Endothelial cell of umbilical vein (primary cell): Measurements from ENCODE around the gene GPS1. TPM values are rescaled to one million over a fixed set of nuclear protein-coding genes. Genes with fewer than 3 reads are reported as not detected.

Experiments
- BruUV-seq: library from RNA; stranded (reverse); fragments of 400-500 nt; replicated peaks from 2 replicates; lab custom pipeline; 2021; lab: Mats Ljungman, UMichigan
- CTCF ChIA-PET: fragments of 300-600, 350-600 bp; sonication (Branson Sonifier 250); formaldehyde crosslinking; loops from one replicate; lab custom pipeline; 2021; ENCODE audit warnings: antibody characterized with exemption, inconsistent platforms; lab: Charles Lee
- POLR2A ChIA-PET: fragments of 300-600, 350-600 bp; sonication (Branson Sonifier 250); formaldehyde crosslinking; loops from one replicate; lab custom pipeline; 2021; ENCODE audit warnings: antibody characterized with exemption, inconsistent platforms; lab: Charles Lee
- DNase-seq: peaks from one replicate; pipeline ENCODE4 v3.0.0-alpha.2; 2011; ENCODE audit warnings: low read depth, low spot score
- FAIRE-seq: peaks from 2 replicates; lab custom pipeline; 2011; peaks lifted over from hg19 to GRCh38; lab: Jason Lieb, UNC
- H2AFZ ChIP-seq: 2 replicates; pipeline ENCODE4 v1.6.0; 2012; ENCODE audit warnings: low read depth, low read length, control low read depth, inconsistent platforms
- H3K27ac ChIP-seq: 2 replicates; pipeline ENCODE4 v1.5.1; 2011; ENCODE audit warnings: low read depth, mild to moderate bottlenecking, control low read depth, low read length, moderate library complexity; ENCODE audit not compliant: insufficient read depth
- H3K27me3 ChIP-seq, 2 experiments: 2 replicates each; pipeline versions ENCODE4 v1.6.0 to v1.6.1; 2011; ENCODE audit warnings: low read length in 2 of 2, mixed read lengths in 1 of 2; ENCODE audit not compliant: control insufficient read depth in 2 of 2, insufficient read depth in 2 of 2
- H3K36me3 ChIP-seq, 2 experiments: 2 replicates in 1 of 2; 3 replicates in 1 of 2; pipeline ENCODE4 v1.5.1; 2011; ENCODE audit warnings: low read length in 2 of 2, mild to moderate bottlenecking in 1 of 2, moderate library complexity in 1 of 2; ENCODE audit not compliant: control insufficient read depth in 2 of 2, insufficient read depth in 2 of 2; ENCODE audit errors: extremely low read depth in 1 of 2
- H3K4me1 ChIP-seq: 3 replicates; pipeline ENCODE4 v1.5.1; 2011; ENCODE audit warnings: mild to moderate bottlenecking, low read length; ENCODE audit not compliant: control insufficient read depth, insufficient read depth; ENCODE audit errors: extremely low read depth
- H3K4me2 ChIP-seq: 2 replicates; pipeline ENCODE4 v1.6.1; 2011; ENCODE audit warnings: low read length, control low read depth, mixed read lengths; ENCODE audit not compliant: insufficient read depth
- H3K4me3 ChIP-seq, 3 experiments: fragments of 200-600 bp in 1 of 3; sonication (generic), shearing (Covaris generic) in 1 of 3; replicated peaks in 1 of 3; 2 replicates each; pipeline ENCODE4 v1.5.1; 2011 to 2016; ENCODE audit warnings: control low read depth in 3 of 3, low read length in 3 of 3, mild to moderate bottlenecking in 2 of 3, inconsistent platforms in 1 of 3, low read depth in 1 of 3, moderate library complexity in 1 of 3; ENCODE audit not compliant: insufficient read depth in 1 of 3
- H3K79me2 ChIP-seq: 2 replicates; pipeline ENCODE4 v1.6.0; 2012; ENCODE audit warnings: low read length, inconsistent platforms; ENCODE audit not compliant: control insufficient read depth, insufficient read depth
- H3K9ac ChIP-seq: replicated peaks from 2 replicates; pipeline ENCODE3; 2011; ENCODE audit warnings: low read length, control low read depth; ENCODE audit not compliant: insufficient read depth; ENCODE audit errors: extremely low read depth
- H3K9me1 ChIP-seq: replicated peaks from 3 replicates; pipeline ENCODE4 v1.6.0; 2011; ENCODE audit warnings: mild to moderate bottlenecking, low read length; ENCODE audit not compliant: control insufficient read depth, insufficient read depth; ENCODE audit errors: extremely low read depth
- H3K9me3 ChIP-seq: replicated peaks from 2 replicates; pipeline ENCODE4 v1.5.1; 2012; ENCODE audit warnings: low read length, inconsistent platforms; ENCODE audit not compliant: control insufficient read depth, insufficient read depth
- H4K20me1 ChIP-seq: replicated peaks from 2 replicates; pipeline ENCODE3; 2011; ENCODE audit warnings: mild to moderate bottlenecking, low read length; ENCODE audit not compliant: control insufficient read depth, insufficient read depth; ENCODE audit errors: extremely low read depth
- CTCF ChIP-seq, 2 donors: IDR thresholded peaks; 1 replicate in 1 of 2; 2 replicates in 1 of 2; pipeline ENCODE4 v1.5.1; 2011; ENCODE audit warnings: low read length in 2 of 2, mild to moderate bottlenecking in 2 of 2, moderate library complexity in 2 of 2, control low read depth in 1 of 2, inconsistent platforms in 1 of 2, low read depth in 1 of 2; ENCODE audit not compliant: insufficient read depth in 1 of 2; ENCODE audit errors: extremely low read depth in 1 of 2
- EZH2 ChIP-seq: IDR thresholded peaks from 2 replicates; pipeline ENCODE4 v1.6.1; 2012; ENCODE audit warnings: borderline replicate concordance, low read depth, mild to moderate bottlenecking, moderate library complexity, low read length, inconsistent platforms; ENCODE audit not compliant: severe bottlenecking
- FOS ChIP-seq: IDR thresholded peaks from 2 replicates; pipeline ENCODE4 v1.6.1; 2011; ENCODE audit warnings: mild to moderate bottlenecking, low read length, moderate library complexity, borderline replicate concordance; ENCODE audit not compliant: insufficient read depth
- GATA2 ChIP-seq: IDR thresholded peaks from 2 replicates; pipeline ENCODE4 v1.7.0; 2011; ENCODE audit warnings: low read depth, mild to moderate bottlenecking, moderate library complexity, mixed read lengths, low read length; ENCODE audit not compliant: insufficient read length, insufficient read depth
- JUN ChIP-seq: IDR thresholded peaks from 2 replicates; pipeline ENCODE4 v1.6.1; 2011; ENCODE audit warnings: borderline replicate concordance, low read depth; ENCODE audit not compliant: insufficient read length, insufficient read depth
- MAX ChIP-seq: IDR thresholded peaks from 2 replicates; pipeline ENCODE4 v1.6.1; 2011; ENCODE audit not compliant: insufficient read depth, insufficient read length
- MYC ChIP-seq: IDR thresholded peaks from one replicate; pipeline ENCODE4 v1.6.1; 2011; ENCODE audit warnings: mild to moderate bottlenecking, low read depth, low read length
- POLR2A ChIP-seq: IDR thresholded peaks from 2 replicates; pipeline ENCODE4 v1.6.1; 2012; ENCODE audit warnings: low read depth, mild to moderate bottlenecking, control low read depth, low read length
- dilution Hi-C: fragments of 300-500 bp; cut with MboI; formaldehyde crosslinking; loops from one replicate; pipeline ENCODE4 v1.15.0; 2019; ENCODE audit warnings: low sequenced_read_pairs; ENCODE audit not compliant: extremely low pct_ligation_motif_present
- intact Hi-C: fragments of 100-400 bp; cut with micrococcal nuclease; formaldehyde crosslinking; loops from one replicate; pipeline ENCODE4 v1.10.0; 2022
- polyA plus RNA-seq, 4 experiments: library from polyadenylated mRNA; depleted of rRNA in 3 of 4; stranded (reverse) in 3 of 4; unstranded in 1 of 4; fragments of >200 nt; gene quantifications; 2 replicates each; pipeline versions ENCODE4 v1.2.1 to v1.2.3, GENCODE V29; 2011 to 2012; ENCODE audit warnings: missing spikeins in 1 of 4
- total RNA-seq: library from RNA; stranded (reverse); gene quantifications from 2 replicates; pipeline ENCODE4 v1.2.3, GENCODE V29; 2021

GPS1 gene
- total and polyA plus RNA-seq, 2 donors (not counting 3 experiments of a cell fraction or from before 2014, with no cell fraction given): 116 to 178 TPM

DNA sequence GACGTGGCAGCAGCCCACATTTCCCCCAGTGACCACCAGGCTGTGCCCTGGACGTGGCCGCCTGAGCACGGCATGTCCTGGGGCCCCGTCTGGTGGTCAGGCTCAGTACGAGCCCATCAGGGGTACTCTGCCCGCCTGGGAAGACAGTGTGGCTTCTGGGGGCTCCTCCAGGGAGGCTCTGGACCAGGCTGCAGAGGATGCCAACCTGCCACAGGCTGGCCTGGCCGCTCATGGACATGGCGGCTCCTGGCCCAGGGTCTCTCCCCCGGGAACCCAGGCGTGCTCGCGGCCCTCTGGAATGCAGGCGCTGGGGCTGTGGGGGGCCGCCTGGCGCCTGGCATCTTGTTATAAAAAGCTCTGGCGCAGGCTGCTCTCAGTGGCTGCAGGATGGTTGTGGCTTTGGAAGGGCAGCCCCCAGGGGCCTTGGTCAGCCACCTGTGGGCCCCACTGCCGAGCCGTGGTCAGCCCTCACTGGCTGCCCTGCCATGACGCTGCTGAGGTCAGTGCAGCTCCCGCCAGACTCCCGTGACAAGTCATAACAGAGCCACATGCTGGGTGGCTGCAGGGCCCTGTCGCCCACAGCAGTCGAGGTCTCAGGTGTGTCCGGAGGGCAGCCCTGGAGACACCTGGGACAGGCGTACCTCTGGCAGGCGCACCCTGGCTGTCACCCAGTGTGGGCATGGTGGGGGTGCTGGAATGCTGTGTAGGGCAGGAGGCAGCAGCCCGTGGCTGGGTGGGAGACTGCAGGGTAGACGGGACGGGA is 44.0 kb upstream of the GPS1 start:
- no peaks in the 10 kb centered on the region for H3K27me3 ChIP-seq
- no peaks in the 10 kb centered on the region for H3K9me3 ChIP-seq
- H4K20me1 ChIP-seq: no peaks in the 10 kb centered on the region
- TF ChIP-seq MYC (no peak), MAX (no peak)
- H2AFZ ChIP-seq: no peak overlapping the region
- POLR2A ChIA-PET: no interaction called here
- intact Hi-C loops (no loop called here), dilution Hi-C loops (no loop called here)
- no peak for DNase-seq
- no peak overlapping the region for H3K4me2 ChIP-seq
- CTCF ChIA-PET: no interaction called here
- H3K9me1 ChIP-seq: no peaks in the 10 kb centered on the region
- H3K79me2 ChIP-seq: no peaks in the 10 kb centered on the region
- H3K4me1 ChIP-seq: peaks cover 13% of the 10 kb centered on the region
- no peak for FAIRE-seq
- H3K27ac ChIP-seq: no peak overlapping the region
- H3K4me3 ChIP-seq: no peak overlapping the region
- BruUV-seq: no TSS peak
- no peak overlapping the region for H3K9ac ChIP-seq
- H3K36me3 ChIP-seq: no peaks in the 10 kb centered on the region

GRCh38 chr17:82008258-82008940 is 43.3 kb upstream of the GPS1 start:
- DNase-seq: no peak
- no peak for TF ChIP-seq MYC
- no peak for TF ChIP-seq JUN
- no peak for TF ChIP-seq CTCF (IDR thresholded peaks at IDR 0.05; ENCODE audit: extremely low read depth in 1 of 2, insufficient read depth in 1 of 2, low read depth in 1 of 2, low read length in 2 of 2)
- no peak for TF ChIP-seq FOS
- no peak for TF ChIP-seq EZH2
- TF ChIP-seq POLR2A: no peak
- TF ChIP-seq GATA2: no peak
- Histone ChIP-seq H3K27me3 (no peaks in the 10 kb centered on the region), H3K4me1 (peaks cover 7% of the 10 kb centered on the region), H2AFZ (no peak overlapping the region), H3K9ac (no peak overlapping the region), H3K9me3 (no peaks in the 10 kb centered on the region), H3K4me2 (no peak overlapping the region), H3K36me3 (no peaks in the 10 kb centered on the region), H3K27ac (no peak overlapping the region), H3K79me2 (no peaks in the 10 kb centered on the region), H4K20me1 (no peaks in the 10 kb centered on the region), H3K9me1 (no peaks in the 10 kb centered on the region), H3K4me3 (no peak overlapping the region)
- no peak for FAIRE-seq
- BruUV-seq: no TSS peak
- dilution Hi-C loops: no loop called here
- CTCF ChIA-PET: interaction anchor here (1.6 kb wide), 1 partner anchor 49 kb away, joined by 7 read pairs; no protein-coding TSS in a partner anchor
- POLR2A ChIA-PET: no interaction called here
- intact Hi-C loops: no loop called here
